Stimulated activated CD8-positive, alpha-beta memory T cell treated with anti-CD3 and anti-CD28 coated beads, Interleukin-7, amount 100 ng/mL, for 24 hours (primary cell): ENCODE measurements around the gene STMND1.

ENCODE experiments used
- DNase-seq: peaks from one replicate; pipeline ENCODE4 v3.0.0-alpha.2; 2020; ENCODE audit warnings: low read depth

The STMND1 gene

DNA sequence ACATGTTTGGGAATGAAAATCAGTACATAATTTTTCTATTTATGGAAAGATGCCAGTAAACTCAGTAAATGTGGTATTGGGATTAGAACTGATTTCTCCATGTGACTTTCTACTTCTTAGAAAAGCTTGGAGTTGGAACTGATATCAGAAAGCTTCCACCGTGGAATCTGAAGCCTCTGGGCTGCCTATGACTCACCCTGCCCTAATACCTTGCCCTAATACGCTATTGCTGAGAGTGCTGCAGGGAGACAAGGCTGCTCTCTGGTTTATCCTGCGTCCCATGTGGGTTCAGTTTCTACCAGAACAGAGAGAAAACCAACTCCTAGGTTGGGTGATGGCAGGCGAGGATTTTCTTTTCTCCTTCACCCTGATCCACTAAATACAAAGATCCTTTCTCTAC lies 3.3 kb upstream of the STMND1 start:
- DNase-seq, result no peak

DNA sequence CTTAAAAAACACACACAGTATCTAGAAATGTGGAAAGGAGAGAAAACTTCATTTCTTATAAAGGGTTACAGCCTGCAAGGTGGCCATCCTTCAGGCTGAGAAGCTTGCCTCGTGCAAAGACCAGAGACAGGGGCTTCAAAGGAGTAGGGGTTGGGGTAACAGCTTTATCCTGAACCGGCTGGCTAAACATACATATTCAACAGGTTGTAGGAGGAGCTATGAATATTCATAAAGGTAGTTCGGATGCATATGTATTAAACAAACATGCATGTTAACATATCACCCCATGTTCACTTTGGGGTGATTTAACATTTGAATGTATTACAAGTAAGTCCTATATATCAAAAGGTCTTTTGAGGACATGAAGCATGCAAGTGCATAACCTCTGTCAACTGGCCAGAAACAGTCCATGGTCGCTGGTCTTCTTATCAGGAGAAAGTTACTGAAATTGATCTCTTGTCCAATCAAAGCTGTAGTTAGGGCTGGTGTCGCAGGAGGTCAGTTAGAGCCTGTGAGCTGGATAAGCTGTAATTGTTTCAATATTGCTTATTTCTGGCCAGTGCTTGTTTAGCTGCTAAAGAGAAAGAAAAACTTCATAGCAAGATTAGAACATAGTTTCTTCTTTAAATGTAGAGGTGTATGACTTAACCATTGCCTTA lies 2.3 kb upstream of the STMND1 start:
- DNase-seq, result no peak

DNA sequence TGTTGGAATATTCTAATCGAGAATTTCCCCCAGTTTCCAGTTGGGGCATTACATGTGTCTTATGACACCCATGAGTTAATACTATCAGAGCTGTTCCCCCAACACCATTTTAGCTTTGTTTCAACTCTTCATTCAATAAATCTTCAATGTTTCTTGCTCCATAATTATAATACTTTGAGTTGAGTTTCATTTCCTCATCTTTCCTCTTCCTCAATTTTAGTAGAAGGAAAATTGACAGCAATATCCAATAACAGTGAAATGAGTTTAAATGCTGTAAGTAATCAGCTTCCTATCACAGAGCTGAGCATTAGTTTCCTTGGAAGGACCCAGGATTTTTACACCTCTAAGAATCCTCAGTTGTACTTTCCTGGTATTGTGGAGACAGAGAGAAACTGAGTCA lies 1.0 kb upstream of the STMND1 start:
- DNase-seq, result no peak

DNA sequence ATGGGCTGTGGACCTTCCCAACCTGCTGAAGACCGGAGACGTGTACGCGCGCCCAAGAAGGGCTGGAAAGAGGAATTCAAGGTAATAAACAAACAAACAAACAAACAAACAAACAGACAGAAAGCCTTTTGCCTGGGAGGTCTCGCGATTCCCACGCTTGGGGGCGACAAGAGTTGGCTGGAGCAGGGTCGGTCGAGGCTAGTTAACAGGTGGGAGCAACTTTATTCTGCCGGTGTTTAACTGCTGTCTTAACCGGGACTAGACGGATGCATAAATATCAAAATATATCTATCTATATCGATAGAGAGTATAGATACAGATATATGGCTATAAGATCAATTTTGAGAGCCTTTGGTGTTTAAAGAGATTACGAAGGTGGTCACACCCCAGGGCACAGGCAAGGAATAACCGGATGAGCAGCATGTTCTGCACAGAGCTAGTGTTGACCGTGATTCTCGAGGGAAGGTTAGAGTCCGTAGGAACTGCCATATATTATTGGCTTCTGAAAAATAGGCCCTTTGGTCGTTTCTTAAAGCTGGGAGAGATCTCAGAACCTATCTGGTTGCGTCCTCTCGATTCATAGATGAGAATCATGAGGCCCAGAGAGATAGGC lies 514 bp downstream of the STMND1 start:
- DNase-seq, result no peak

DNA sequence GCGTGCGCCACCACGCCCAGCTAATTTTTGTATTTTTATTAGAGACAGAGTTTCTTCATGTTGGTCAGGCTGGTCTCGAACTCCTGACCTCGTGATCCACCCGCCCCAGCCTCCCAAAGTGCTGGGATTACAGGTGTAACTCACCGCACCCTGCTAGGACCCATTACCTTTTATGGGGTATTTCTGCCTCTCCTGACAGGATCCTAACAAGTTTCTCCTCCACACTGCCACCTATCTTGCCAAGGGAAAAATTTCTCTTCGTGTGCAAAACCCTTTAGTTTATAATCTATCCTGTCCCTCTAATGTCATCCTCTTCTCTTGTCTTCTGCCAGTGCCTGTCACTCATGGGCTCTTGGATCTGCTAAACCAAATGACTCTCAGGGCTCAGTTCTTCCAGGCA lies 1.9 kb downstream of the STMND1 start:
- no peak for DNase-seq

DNA sequence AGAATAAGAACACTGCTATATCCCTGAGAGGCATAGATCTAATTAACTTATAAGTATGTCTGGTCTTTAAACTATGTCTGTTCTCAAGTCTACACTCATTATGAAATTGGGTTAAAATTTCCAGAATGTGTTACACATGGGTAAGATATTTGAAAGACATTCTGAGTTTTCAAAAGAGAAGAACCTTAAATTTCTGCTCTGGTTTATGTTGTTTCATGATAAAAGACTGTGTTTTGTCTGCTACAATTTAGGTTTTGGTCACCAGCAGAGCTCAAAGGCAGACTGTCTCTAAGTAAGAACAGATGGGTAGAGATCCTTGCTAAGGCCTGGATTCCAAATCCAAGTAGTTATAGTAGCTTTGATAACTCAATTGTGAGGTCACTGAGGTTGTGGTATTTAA lies 6.0 kb downstream of the STMND1 start:
- DNase-seq, result no peak

DNA sequence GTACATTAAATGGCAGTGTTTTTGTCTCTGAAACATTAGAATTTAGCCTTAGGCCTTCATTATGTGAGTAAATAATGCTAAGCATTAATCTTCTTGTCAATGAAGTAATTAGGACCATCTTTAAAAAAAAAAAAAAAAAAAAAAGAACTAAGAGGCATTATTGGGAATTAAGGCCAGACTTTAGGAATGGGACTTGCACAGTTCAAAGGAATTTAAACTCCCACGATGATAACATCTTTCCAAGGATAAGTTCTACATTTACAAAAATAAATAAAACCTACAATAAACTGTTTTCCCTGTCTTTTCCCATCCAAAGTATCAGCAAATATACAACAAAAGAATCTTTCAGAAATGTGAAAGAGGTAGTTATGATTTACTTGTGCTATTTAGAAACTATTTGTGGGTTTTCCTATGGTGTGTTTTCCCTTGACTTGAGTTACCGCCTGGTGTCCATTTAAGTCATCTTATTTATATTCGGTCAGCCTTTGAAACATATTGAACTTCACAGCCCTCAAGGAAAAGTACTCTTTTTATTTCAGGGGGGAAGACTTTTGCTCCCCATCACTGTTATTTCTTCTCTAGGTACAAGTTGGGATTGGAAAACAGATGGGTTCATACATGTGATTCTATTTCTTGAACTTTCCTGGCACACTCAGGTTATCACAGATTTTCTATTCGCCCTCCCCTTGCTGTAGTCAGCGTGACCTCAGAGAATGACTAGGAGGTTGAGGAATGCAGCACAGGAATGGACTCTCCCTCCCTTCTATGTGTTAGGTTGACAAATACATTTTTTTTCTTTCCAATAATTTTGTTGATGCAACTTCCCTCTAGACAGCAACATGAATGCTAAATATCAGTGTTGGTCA lies 13.6 kb downstream of the STMND1 start:
- no peak for DNase-seq

DNA sequence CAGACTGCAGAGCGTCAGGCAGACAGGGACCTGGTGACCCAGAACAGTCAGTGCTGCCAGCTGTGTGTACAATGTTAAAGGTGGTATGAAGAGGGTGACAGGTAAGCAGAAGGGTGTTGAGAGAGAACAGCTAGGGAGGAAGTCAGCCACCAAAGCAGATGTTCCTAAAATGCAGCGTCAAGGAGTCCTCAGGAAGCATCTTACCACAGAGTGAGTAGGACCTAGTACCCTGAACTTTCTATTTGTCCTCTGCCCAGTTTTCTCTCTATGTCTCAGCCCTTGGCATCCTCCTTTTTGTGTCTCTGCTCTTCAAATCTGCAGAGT lies 14.2 kb downstream of the STMND1 start:
- no peak for DNase-seq

DNA sequence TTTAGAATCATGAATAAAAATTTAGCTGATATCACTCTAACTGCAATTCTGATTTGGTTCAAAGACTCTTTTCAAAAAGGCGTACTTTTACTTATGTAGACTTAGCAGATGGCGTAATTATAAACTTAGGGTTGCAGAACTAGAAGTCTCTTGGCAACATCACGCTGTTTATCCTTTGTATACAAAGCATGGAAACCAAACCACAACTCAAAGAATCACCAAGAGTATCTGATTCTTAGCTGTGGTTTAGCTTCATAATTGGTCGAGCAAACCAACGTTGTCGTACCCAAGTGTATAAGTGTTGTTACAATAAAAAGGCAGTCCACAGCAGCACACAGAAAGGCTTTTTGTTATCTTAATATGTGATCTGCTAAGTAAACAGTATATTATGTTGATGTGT lies 18.2 kb downstream of the STMND1 start:
- no peak for DNase-seq

DNA sequence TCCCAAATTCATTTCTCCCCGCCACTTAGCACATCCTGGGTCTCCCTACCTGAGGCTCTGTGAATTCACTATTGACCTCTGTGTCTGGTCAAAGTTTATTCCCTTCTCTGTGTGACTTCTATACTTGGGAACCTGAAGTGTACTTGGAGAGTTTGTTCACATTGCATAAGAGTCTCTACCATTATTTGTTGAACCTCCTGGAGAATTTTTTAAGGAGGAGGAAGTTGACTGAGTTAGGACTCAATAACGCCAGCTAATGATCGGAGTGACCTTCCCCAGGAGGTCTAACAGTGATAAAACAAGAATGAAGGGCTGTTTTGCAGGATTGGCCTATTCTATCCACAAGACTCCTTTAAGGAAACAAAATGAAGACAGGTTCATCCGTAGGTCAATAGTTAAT lies 23.6 kb downstream of the STMND1 start:
- DNase-seq, result no peak

DNA sequence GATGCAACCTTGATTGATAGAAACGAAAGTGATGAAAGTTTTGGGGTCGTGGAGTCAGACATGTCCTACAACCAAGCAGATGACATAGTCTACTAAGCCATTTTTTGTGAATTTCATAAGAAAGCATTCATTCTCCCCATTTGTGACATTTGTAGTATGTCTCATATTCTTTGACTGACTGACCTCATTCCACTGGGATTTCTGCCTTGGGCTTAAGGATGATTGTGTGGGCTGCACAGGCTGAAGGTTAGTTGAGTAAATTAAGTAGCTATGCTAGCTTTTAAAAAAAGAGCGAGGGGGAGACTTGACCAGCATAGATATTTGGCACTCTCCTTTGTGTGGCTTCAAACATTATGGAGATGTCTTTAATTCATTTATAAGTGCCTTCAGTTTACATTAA lies 28.9 kb downstream of the STMND1 start:
- DNase-seq, result no peak

DNA sequence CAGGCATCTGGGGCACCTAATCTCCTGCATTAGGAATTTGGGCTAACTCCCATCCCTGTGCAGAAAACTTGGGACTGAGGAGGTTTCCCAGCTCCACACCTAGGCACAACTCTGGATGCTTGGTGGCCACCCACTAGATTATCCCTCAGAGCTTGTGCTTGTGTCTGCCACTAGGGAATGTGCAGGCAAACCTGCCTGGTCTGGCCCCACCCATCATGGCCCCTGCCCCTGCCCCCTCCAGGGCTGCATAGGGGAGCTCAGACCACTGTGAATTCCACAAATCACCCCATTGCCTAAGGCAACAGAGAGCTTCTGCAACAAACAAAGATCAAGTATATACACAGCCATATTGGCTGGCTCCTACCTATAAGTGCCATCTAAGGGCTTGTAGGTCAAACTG lies 31.1 kb downstream of the STMND1 start:
- DNase-seq, result no peak

DNA sequence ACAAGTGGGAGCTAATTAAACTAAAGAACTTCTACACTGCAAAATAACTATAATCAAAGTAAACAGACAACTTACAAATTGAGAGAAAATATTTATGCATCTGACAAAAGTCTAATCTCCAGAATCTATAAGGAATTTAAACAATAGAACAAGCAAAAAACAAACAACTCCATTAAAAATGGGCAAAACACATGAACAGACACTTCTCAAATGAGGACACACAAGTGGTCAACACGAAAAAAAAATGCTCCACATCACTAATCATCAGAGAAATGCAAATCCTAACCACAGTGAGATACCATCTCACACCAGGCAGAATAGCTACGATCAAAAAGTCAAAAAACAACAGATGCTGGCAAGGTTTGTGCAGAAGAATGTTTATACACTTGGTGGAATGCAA lies 36.2 kb downstream of the STMND1 start:
- DNase-seq, result no peak

DNA sequence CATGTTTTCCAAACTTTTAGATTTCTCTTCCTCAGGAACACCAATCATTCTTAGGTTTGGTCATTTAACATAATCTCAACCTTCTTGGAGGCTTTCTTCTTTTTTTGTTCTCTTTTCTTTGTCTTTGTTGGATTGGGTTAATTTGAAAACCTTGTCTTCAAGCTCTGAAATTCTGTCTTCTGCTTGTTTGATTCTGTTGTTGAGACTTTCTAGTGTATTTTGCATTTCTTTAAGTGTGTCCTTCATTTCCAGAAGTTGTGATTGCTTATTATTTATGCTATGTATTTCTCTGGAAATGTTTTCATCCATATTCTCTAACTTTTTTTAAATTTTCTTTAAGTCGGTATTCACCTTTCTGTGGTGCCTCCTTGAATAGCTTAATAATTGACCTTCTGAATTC lies 42.2 kb downstream of the STMND1 start:
- no peak for DNase-seq

DNA sequence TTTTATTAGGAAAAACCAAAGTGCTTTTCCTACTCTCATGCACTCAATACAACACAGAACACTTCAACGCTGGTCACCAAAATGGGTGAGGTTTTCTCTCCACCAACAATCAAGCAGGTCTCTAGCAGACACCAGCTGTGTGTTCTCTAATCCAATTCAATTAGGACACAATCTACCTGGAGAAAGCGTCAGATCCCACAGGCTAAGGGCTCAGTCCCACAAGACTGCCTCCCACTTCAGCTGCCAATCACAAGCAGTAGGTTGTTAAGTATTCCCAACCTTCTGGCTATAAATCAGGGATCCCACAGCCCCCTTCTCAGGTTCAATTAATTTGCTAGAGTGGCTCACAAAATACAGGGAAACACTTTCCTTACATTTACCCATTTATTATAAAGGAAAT lies 47.7 kb downstream of the STMND1 start:
- no peak for DNase-seq

DNA sequence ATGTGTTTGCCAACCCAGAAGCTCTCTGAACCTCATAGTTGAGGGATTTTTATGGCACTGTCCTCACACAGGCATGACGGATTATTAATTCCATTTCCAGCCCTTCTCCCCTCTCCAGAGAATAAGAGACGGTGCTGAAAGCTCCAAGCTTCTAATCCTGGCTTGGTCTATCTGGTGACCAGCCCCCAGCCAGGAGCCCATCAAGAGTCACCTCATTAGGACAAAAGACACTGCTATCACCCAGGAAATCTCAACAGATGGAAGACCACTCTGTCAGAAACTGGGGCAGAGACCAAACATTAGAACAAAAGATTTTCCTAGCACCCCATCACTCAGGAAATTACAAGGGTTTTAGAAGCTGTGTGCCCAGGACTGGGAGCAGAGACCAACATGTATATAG lies 48.2 kb downstream of the STMND1 start:
- no peak for DNase-seq

DNA sequence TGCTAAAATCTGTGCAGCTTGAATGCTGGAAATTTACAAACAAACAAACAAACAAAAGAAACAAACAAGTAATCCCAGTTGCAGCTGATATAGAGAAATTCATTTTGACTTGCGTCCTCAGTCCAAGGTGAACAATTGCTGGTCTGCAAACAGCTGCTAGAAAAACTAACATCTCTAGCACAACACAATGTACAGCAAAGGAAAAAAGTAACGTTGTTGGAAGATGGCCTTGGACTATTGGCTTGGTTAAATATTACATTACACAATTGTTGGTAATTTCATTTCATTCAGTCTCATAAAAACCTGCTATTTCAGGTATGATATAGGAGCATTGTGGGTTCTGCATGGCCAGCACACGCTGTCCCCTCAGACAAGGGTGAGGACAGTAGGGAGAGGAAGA lies 50.0 kb downstream of the STMND1 start:
- DNase-seq, result no peak

DNA sequence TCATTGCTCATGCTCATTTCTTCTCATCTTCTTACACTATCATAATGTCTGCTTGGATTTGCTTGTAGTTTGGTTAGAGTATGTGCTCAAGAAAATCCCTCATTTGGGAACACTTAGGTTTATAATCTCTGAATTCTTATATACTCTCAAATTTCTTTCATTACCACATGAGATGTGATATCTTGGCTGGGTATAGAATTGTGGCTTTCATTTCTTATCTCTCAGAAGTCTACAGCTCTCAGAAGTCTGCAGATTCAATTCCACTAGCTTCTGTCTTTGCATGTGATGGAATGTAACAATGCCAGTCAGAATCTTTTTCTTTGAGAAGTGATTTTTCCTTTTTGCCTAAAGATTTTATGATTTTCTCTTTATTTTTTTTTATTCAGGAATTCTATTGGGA lies 50.9 kb downstream of the STMND1 start:
- no peak for DNase-seq

DNA sequence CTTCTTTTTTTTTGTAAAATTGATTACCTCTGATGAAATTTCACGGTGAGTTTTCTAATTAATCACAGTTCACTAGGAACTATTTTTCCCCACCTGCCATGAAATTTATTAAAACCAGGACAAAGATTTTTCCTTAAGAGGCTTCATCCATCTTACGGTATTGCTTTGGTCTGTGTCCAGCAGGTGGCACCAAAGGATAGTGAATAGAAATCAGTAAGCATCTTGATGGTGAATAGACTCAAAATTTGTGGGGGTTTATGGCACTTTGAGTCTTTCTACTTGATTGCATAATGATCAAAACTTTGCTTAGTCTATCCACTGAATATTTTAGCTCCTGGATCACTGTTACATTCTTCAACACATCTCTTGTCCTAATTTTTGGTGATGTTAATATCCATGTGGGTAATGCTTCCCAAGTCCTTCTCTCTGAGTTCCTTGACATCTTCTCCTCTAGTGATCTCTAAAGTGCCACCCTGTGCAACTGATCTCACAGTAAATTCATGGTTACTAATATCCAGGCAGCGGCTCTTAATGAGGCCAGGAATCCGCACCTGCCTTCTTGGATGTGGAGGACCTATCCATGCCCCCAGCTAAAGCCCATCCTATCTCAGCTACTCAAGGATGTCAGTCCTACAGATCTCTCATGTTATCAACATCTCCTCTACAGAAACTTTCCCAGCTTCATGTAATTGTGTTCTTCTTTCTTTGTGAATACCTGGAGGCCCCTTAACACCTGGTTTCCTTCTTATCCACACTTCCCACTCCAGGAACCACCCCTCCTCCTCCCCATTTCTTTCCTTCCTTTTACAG lies 54.5 kb downstream of the STMND1 start:
- DNase-seq, result peak; percentile 22

DNA sequence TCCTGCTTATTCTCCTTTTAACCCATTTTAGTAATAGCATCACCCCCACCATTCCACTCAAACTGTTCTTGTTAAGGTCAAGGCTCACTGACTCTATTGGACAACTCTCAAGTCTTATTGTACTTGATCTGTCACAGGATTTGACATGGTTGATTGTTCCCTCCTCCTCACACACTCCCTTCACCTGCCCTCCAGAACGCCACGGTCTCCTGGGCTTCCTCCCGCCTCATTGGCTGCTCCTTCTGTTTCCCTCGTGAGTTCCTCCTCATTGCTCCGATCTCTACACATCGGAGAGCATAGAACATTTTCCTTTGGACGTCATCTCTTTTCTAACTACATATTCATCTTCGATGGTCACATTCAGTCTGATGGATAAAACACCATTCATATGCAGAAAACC lies 55.1 kb downstream of the STMND1 start:
- no peak for DNase-seq

DNA sequence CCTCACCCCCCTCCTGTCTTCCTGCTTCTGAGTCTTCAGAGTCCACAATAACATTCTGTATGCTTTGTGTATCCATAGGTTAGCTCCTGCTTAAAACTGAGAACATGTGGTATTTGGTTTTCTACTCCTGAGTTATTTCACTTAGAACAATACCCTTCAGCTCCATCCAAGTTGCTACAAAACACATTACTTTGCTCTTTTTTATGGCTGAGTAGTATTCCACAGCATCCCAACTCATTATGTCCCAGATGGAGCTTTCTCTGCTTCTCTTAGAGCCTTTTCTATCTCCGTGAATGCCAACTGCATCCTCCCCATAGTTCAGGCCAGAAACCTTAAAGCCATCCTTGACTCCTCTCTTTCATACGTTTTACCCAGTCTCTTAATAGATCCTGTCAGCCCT lies 55.8 kb downstream of the STMND1 start:
- no peak for DNase-seq

DNA sequence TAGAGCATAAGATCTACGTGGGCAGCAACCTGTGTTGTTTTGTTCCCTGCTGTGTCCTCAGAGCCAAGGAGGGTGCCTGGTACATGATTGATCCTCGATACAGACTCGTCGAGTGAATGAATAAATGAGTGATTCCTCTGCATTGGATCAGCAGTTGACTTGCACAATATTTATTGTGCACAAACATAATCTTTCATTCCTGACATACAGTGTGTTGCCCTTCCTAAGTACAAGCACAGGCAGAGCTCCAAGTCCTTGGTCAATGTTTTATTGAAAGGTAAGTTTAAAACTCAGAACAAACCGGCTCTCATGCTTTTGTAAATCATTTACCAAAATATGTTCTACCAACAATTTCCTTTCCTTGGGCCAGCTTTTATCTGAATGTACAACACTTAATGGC lies 57.4 kb downstream of the STMND1 start:
- DNase-seq, result no peak

DNA sequence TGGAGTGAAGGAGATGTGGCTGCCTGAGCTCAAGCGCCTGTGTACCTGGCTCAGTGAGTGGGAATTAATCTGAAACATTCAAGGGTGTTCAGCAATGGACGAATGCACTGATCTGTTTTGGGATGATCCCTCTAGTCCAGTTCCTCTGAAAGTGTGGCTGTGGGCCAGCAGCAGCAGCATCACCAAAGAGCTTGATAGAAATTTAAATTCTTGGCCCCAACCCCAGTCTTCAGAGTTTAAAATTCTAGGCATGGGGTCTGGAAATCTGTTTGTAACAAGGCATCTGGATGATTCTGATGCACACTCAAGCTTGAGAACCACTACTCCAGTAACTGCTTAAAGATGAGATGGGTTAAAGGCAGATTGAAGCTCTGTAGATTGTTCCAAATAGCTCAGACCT lies 59.2 kb downstream of the STMND1 start:
- no peak for DNase-seq
